ENCODE results near the gene PRIM2.
"Not testable (repeated sequence)": the region's sequence is repeated elsewhere in the genome, so short reads cannot be mapped to it uniquely, and the experiment has no call there.

DNA sequence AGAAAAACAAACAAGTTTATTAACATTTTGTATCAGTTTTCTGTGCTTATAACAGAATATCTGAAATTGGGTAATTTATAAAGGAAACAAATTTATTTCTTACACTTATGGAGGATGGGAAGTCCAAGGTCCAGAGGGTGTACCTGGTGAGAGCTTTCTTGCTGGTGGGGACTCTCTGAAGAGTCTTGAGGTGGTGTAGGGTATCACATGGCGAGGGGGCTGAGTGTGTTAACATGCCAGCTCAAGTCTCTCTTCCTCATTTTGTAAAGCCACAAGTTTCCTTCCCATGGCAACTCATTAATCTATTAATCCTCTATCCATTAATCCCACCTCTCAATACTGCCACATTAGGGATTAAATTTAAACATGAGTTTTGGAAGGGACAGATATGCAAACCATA, 212.3 kb downstream of the PRIM2 start:
- not testable (repeated sequence) for TF ChIP-seq NKRF (conservative IDR thresholded peaks at IDR 0.05); GATAD2B (conservative IDR thresholded peaks at IDR 0.05; ENCODE audit: low read depth); DPF2 (IDR thresholded peaks at IDR 0.05); ATF7 (IDR thresholded peaks at IDR 0.05; ENCODE audit: low read depth); CTCF (IDR thresholded peaks at IDR 0.05 in 2 of 3, conservative IDR thresholded peaks at IDR 0.05 in 1 of 3; ENCODE audit: control insufficient read depth in 2 of 3, extremely low read depth in 1 of 3, insufficient read depth in 1 of 3, low read depth in 3 of 3, low read length in 3 of 3); SIX5 (IDR thresholded peaks at IDR 0.05; ENCODE audit: low read depth, low read length, severe bottlenecking); POLR2A (IDR thresholded peaks at IDR 0.05; ENCODE audit: low read depth, low read length); EZH2 (IDR thresholded peaks at IDR 0.05; ENCODE audit: borderline replicate concordance, control insufficient read depth, low read depth, low read length); POLR2AphosphoS5 (IDR thresholded peaks at IDR 0.05; ENCODE audit: low read length); SMARCA5 (IDR thresholded peaks at IDR 0.05)
- TF ChIP-seq, protein P1, sequence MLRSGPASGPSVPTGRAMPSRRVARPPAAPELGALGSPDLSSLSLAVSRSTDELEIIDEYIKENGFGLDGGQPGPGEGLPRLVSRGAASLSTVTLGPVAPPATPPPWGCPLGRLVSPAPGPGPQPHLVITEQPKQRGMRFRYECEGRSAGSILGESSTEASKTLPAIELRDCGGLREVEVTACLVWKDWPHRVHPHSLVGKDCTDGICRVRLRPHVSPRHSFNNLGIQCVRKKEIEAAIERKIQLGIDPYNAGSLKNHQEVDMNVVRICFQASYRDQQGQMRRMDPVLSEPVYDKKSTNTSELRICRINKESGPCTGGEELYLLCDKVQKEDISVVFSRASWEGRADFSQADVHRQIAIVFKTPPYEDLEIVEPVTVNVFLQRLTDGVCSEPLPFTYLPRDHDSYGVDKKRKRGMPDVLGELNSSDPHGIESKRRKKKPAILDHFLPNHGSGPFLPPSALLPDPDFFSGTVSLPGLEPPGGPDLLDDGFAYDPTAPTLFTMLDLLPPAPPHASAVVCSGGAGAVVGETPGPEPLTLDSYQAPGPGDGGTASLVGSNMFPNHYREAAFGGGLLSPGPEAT (IDR thresholded peaks at IDR 0.05; ENCODE audit: low read depth): not testable (repeated sequence)
- TF ChIP-seq, protein P2, sequence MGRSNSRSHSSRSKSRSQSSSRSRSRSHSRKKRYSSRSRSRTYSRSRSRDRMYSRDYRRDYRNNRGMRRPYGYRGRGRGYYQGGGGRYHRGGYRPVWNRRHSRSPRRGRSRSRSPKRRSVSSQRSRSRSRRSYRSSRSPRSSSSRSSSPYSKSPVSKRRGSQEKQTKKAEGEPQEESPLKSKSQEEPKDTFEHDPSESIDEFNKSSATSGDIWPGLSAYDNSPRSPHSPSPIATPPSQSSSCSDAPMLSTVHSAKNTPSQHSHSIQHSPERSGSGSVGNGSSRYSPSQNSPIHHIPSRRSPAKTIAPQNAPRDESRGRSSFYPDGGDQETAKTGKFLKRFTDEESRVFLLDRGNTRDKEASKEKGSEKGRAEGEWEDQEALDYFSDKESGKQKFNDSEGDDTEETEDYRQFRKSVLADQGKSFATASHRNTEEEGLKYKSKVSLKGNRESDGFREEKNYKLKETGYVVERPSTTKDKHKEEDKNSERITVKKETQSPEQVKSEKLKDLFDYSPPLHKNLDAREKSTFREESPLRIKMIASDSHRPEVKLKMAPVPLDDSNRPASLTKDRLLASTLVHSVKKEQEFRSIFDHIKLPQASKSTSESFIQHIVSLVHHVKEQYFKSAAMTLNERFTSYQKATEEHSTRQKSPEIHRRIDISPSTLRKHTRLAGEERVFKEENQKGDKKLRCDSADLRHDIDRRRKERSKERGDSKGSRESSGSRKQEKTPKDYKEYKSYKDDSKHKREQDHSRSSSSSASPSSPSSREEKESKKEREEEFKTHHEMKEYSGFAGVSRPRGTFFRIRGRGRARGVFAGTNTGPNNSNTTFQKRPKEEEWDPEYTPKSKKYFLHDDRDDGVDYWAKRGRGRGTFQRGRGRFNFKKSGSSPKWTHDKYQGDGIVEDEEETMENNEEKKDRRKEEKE (IDR thresholded peaks at IDR 0.05): not testable (repeated sequence)
- TF ChIP-seq, protein P3, sequence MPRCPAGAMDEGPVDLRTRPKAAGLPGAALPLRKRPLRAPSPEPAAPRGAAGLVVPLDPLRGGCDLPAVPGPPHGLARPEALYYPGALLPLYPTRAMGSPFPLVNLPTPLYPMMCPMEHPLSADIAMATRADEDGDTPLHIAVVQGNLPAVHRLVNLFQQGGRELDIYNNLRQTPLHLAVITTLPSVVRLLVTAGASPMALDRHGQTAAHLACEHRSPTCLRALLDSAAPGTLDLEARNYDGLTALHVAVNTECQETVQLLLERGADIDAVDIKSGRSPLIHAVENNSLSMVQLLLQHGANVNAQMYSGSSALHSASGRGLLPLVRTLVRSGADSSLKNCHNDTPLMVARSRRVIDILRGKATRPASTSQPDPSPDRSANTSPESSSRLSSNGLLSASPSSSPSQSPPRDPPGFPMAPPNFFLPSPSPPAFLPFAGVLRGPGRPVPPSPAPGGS (IDR thresholded peaks at IDR 0.05; ENCODE audit: borderline replicate concordance, insufficient read depth, low read depth, low read length, poor library complexity, severe bottlenecking): not testable (repeated sequence)
- TF ChIP-seq, protein P4, sequence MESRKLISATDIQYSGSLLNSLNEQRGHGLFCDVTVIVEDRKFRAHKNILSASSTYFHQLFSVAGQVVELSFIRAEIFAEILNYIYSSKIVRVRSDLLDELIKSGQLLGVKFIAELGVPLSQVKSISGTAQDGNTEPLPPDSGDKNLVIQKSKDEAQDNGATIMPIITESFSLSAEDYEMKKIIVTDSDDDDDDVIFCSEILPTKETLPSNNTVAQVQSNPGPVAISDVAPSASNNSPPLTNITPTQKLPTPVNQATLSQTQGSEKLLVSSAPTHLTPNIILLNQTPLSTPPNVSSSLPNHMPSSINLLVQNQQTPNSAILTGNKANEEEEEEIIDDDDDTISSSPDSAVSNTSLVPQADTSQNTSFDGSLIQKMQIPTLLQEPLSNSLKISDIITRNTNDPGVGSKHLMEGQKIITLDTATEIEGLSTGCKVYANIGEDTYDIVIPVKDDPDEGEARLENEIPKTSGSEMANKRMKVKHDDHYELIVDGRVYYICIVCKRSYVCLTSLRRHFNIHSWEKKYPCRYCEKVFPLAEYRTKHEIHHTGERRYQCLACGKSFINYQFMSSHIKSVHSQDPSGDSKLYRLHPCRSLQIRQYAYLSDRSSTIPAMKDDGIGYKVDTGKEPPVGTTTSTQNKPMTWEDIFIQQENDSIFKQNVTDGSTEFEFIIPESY (IDR thresholded peaks at IDR 0.05): not testable (repeated sequence)
